PFSK-1 (cell line): ENCODE data around the gene THAP5. TPM values are rescaled to one million over a fixed set of nuclear protein-coding genes. Genes with fewer than 3 reads are reported as not detected.

ENCODE experiments used
- FOXP2 ChIP-seq: optimal IDR thresholded peaks from 2 replicates; pipeline ENCODE3; 2011; ENCODE audit warnings: borderline replicate concordance, control low read depth, inconsistent platforms; ENCODE audit not compliant: insufficient read depth; ENCODE audit errors: extremely low read length, extremely low read depth
- POLR2AphosphoS5 ChIP-seq: IDR thresholded peaks from 2 replicates; pipeline ENCODE4 v1.6.1; 2012; ENCODE audit warnings: low read depth, mild to moderate bottlenecking, control low read depth, low read length, moderate library complexity
- REST ChIP-seq, 2 experiments: IDR thresholded peaks; 2 replicates each; pipeline versions ENCODE4 v1.6.1 to v1.8.0; 2011 to 2012; ENCODE audit warnings: low read depth in 2 of 2, low read length in 2 of 2, control low read depth in 1 of 2, inconsistent platforms in 1 of 2, mild to moderate bottlenecking in 1 of 2, moderate library complexity in 1 of 2; ENCODE audit not compliant: insufficient read depth in 1 of 2
- SIN3A ChIP-seq: IDR thresholded peaks from 2 replicates; pipeline ENCODE4 v1.6.1; 2012; ENCODE audit warnings: mild to moderate bottlenecking, low read length, moderate library complexity, borderline replicate concordance; ENCODE audit not compliant: insufficient read depth
- TAF1 ChIP-seq: IDR thresholded peaks from 2 replicates; pipeline ENCODE4 v1.6.1; 2012; ENCODE audit warnings: low read length, control low read depth, borderline replicate concordance; ENCODE audit not compliant: insufficient read depth
- polyA plus RNA-seq: library from polyadenylated mRNA; unstranded; fragments of >200 nt; gene quantifications from one replicate; pipeline ENCODE4 v1.2.1, GENCODE V29; 2012; ENCODE audit warnings: low read depth, missing spikeins; ENCODE audit not compliant: insufficient read length

The THAP5 gene, protein sequence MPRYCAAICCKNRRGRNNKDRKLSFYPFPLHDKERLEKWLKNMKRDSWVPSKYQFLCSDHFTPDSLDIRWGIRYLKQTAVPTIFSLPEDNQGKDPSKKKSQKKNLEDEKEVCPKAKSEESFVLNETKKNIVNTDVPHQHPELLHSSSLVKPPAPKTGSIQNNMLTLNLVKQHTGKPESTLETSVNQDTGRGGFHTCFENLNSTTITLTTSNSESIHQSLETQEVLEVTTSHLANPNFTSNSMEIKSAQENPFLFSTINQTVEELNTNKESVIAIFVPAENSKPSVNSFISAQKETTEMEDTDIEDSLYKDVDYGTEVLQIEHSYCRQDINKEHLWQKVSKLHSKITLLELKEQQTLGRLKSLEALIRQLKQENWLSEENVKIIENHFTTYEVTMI
- polyA plus RNA-seq = 3.8 TPM

DNA sequence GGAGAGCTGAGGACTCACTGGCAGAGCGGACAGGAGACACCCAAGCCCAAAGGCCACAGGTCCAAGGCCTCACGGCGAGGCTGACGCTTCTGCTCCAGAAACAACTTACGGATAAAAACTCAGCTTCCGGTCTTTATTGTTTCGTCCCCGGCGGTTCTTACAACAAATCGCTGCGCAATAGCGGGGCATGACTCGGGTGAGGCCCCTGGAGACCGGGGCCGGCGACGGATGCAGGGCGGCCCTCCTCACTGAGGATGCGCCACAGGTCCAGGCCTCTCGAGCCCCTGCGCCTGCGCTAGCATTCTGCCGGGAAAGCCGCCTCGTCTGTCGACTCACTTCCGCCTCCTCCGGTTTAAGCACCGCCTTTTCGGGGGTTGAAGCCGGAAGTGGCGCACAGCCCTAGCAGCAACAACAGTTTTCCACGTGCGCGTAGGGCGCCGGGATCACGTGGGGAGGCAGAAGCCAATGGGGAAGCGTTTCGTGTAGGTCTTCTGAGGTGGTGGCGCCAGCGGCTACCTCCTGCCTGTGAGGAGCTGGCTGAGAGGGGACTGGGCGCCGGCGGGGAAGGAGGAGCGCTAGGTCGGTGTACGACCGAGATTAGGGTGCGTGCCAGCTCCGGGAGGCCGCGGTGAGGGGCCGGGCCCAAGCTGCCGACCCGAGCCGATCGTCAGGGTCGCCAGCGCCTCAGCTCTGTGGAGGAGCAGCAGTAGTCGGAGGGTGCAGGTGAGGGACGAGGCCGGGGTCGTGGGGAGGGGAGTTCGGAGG is at the start of gene THAP5, which contains the start of gene DNAJB9:
Gene THAP5 (minus strand): TSS at position 326 of the 765 bp plus-strand sequence. CDS start 137 bp downstream, at position 189.
Gene DNAJB9 (plus strand): TSS at position 494 of the 765 bp plus-strand sequence. CDS start 1,853 bp downstream, outside the sequence.
- TF ChIP-seq POLR2AphosphoS5 (peak; percentile 95), REST (IDR thresholded peaks at IDR 0.05; ENCODE audit: insufficient read depth in 1 of 2, low read depth in 2 of 2, low read length in 2 of 2) (0 out of 4 replicates have a peak, but pooled peaks of 1 of the 2 experiments have one; percentile 53), SIN3A (0 out of 2 replicates have a peak, but pooled peaks have one; percentile 76), FOXP2 (peak; percentile 92), TAF1 (peak; percentile 89; the same call in 1 of the 2 replicates)

DNA sequence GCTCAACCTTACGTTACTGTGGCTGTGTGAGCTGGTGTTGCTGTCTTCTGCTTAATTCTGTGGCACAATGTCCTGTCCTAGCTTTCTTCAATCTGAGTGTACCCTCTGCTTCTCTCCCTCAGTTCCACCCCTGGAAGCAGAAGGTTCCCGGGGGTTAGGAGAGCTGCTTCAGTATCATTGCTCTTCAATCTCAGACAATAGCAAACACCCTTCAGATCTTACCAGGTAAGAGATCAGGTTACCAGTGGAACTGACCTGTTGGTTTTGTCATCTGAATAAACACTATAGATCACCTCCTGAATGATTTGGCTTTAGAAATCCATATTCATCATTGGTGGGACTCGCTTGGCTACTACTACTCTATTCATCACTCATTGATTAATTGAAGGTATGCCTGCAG is 48.5 kb upstream of the THAP5 start:
- TF ChIP-seq SIN3A (no peak), POLR2AphosphoS5 (no peak), TAF1 (no peak), REST (IDR thresholded peaks at IDR 0.05; ENCODE audit: insufficient read depth in 1 of 2, low read depth in 2 of 2, low read length in 2 of 2) (no peak), FOXP2 (no peak)

GRCh38 chr7:108614896-108615295 is 45.4 kb upstream of the THAP5 start:
- TF ChIP-seq SIN3A (no peak), TAF1 (no peak), REST (IDR thresholded peaks at IDR 0.05; ENCODE audit: insufficient read depth in 1 of 2, low read depth in 2 of 2, low read length in 2 of 2) (no peak), FOXP2 (no peak), POLR2AphosphoS5 (no peak)

GRCh38 chr7:108613949-108614381 is 44.5 kb upstream of the THAP5 start:
- TF ChIP-seq TAF1 (no peak), SIN3A (no peak), FOXP2 (no peak), POLR2AphosphoS5 (no peak), REST (IDR thresholded peaks at IDR 0.05; ENCODE audit: insufficient read depth in 1 of 2, low read depth in 2 of 2, low read length in 2 of 2) (no peak)
